ACC112 (cell line): ENCODE results near the gene USH1C.

ENCODE experiments used
- H2AFZ ChIP-seq: fragments of 200-600 bp; sonication (generic); one replicate; pipeline ENCODE4 v1.6.0; 2017; ENCODE audit warnings: antibody characterized with exemption, low read length; ENCODE audit not compliant: unreplicated experiment
- H3K27ac ChIP-seq: fragments of 200-600 bp; sonication (generic); 2 replicates; pipeline ENCODE4 v1.5.1; 2014; ENCODE audit warnings: low read depth, mild to moderate bottlenecking, antibody characterized with exemption, low read length, moderate library complexity
- H3K27me3 ChIP-seq: fragments of 200-600 bp; sonication (generic); 2 replicates; pipeline ENCODE4 v1.6.1; 2014; ENCODE audit warnings: mild to moderate bottlenecking, antibody characterized with exemption, low read length, moderate library complexity, mixed read lengths; ENCODE audit not compliant: insufficient read depth
- H3K36me3 ChIP-seq: fragments of 200-600 bp; sonication (generic); 2 replicates; pipeline ENCODE4 v1.6.1; 2016; ENCODE audit warnings: mild to moderate bottlenecking, antibody characterized with exemption, low read length, moderate library complexity, mixed read lengths; ENCODE audit not compliant: insufficient read depth
- H3K4me1 ChIP-seq: fragments of 200-600 bp; sonication (generic); one replicate; pipeline ENCODE4 v1.6.1; 2016; ENCODE audit warnings: low read length, mixed read lengths; ENCODE audit not compliant: insufficient read depth, unreplicated experiment, control insufficient read depth
- H3K4me3 ChIP-seq: fragments of 200-600 bp; sonication (generic); 2 replicates; pipeline ENCODE4 v1.5.1; 2014; ENCODE audit warnings: mild to moderate bottlenecking, low read depth, low read length
- H3K79me2 ChIP-seq: fragments of 200-600 bp; sonication (generic); one replicate; pipeline ENCODE4 v1.6.0; 2016; ENCODE audit warnings: low read length; ENCODE audit not compliant: control insufficient read depth, unreplicated experiment, insufficient read depth

The USH1C gene

GRCh38 chr11:17526326-17526725 is 17.9 kb downstream of the USH1C start:
- Histone ChIP-seq H3K27ac (no peak overlapping the region), H3K36me3 (no peaks in the 10 kb centered on the region), H3K27me3 (peaks cover 41% of the 10 kb centered on the region), H3K4me3 (no peak overlapping the region), H3K79me2 (no peaks in the 10 kb centered on the region), H3K4me1 (no peaks in the 10 kb centered on the region), H2AFZ (no peak overlapping the region)

GRCh38 chr11:17525570-17525969 is 18.6 kb downstream of the USH1C start:
- no peak overlapping the region for H2AFZ ChIP-seq
- no peak overlapping the region for H3K27ac ChIP-seq
- no peaks in the 10 kb centered on the region for H3K79me2 ChIP-seq
- no peaks in the 10 kb centered on the region for H3K4me1 ChIP-seq
- peaks cover 41% of the 10 kb centered on the region for H3K27me3 ChIP-seq
- no peaks in the 10 kb centered on the region for H3K36me3 ChIP-seq
- no peak overlapping the region for H3K4me3 ChIP-seq

- Histone ChIP-seq H3K4me1 (no peaks in the 10 kb centered on the region), H3K27me3 (peaks cover 38% of the 10 kb centered on the region), H3K79me2 (no peaks in the 10 kb centered on the region), H2AFZ (no peak overlapping the region), H3K36me3 (no peaks in the 10 kb centered on the region), H3K27ac (no peak overlapping the region), H3K4me3 (no peak overlapping the region)
Measured at GRCh38 chr11:17524221-17524620, 20.0 kb downstream of the USH1C start.

- Histone ChIP-seq H3K79me2 (no peaks in the 10 kb centered on the region), H3K4me3 (no peak overlapping the region), H3K36me3 (no peaks in the 10 kb centered on the region), H2AFZ (no peak overlapping the region), H3K27me3 (peaks cover 40% of the 10 kb centered on the region), H3K4me1 (no peaks in the 10 kb centered on the region), H3K27ac (no peak overlapping the region)
Measured at GRCh38 chr11:17522655-17523054, 21.6 kb downstream of the USH1C start.

- Histone ChIP-seq H3K4me3 (no peak overlapping the region), H3K27me3 (peaks cover 53% of the 10 kb centered on the region), H3K27ac (no peak overlapping the region), H3K4me1 (no peaks in the 10 kb centered on the region), H2AFZ (no peak overlapping the region), H3K36me3 (no peaks in the 10 kb centered on the region), H3K79me2 (no peaks in the 10 kb centered on the region)
Measured at GRCh38 chr11:17521106-17521900, 22.9 kb downstream of the USH1C start.

GRCh38 chr11:17519061-17519885 is 24.9 kb downstream of the USH1C start:
- Histone ChIP-seq H2AFZ (no peak overlapping the region), H3K36me3 (no peaks in the 10 kb centered on the region), H3K79me2 (no peaks in the 10 kb centered on the region), H3K27me3 (peaks cover 54% of the 10 kb centered on the region), H3K4me1 (no peaks in the 10 kb centered on the region), H3K4me3 (no peak overlapping the region), H3K27ac (no peak overlapping the region)

GRCh38 chr11:17518366-17518765 is 25.9 kb downstream of the USH1C start:
- peaks cover 51% of the 10 kb centered on the region for H3K27me3 ChIP-seq
- no peaks in the 10 kb centered on the region for H3K79me2 ChIP-seq
- no peak overlapping the region for H3K4me3 ChIP-seq
- no peaks in the 10 kb centered on the region for H3K36me3 ChIP-seq
- no peak overlapping the region for H3K27ac ChIP-seq
- peaks cover 3% of the 10 kb centered on the region for H3K4me1 ChIP-seq
- no peak overlapping the region for H2AFZ ChIP-seq

- no peaks in the 10 kb centered on the region for H3K36me3 ChIP-seq
- no peak overlapping the region for H3K4me3 ChIP-seq
- no peaks in the 10 kb centered on the region for H3K79me2 ChIP-seq
- H3K27me3 ChIP-seq, result peaks cover 61% of the 10 kb centered on the region
- no peak overlapping the region for H3K27ac ChIP-seq
- no peak overlapping the region for H2AFZ ChIP-seq
- peaks cover 4% of the 10 kb centered on the region for H3K4me1 ChIP-seq
Measured at GRCh38 chr11:17517186-17517585, 27.0 kb downstream of the USH1C start.

- Histone ChIP-seq H3K4me1 (peaks cover 4% of the 10 kb centered on the region), H3K27me3 (peaks cover 63% of the 10 kb centered on the region), H3K27ac (no peak overlapping the region), H2AFZ (no peak overlapping the region), H3K36me3 (no peaks in the 10 kb centered on the region), H3K79me2 (no peaks in the 10 kb centered on the region), H3K4me3 (no peak overlapping the region)
Measured at GRCh38 chr11:17516551-17517150, 27.6 kb downstream of the USH1C start.

GRCh38 chr11:17515443-17516176 is 28.6 kb downstream of the USH1C start:
- H3K27ac ChIP-seq, result no peak overlapping the region
- H3K27me3 ChIP-seq, result peaks cover 67% of the 10 kb centered on the region

More at GRCh38 chr11:17515443-17516176, 28.6 kb downstream of the USH1C start:
- no peaks in the 10 kb centered on the region for H3K79me2 ChIP-seq
- no peak overlapping the region for H3K4me3 ChIP-seq
- H3K4me1 ChIP-seq, result peaks cover 4% of the 10 kb centered on the region
- H2AFZ ChIP-seq, result no peak overlapping the region
- H3K36me3 ChIP-seq, result no peaks in the 10 kb centered on the region
